MM.1S (cell line): Measurements from ENCODE around the gene HSDL1.

ENCODE experiments used
- EZH2 ChIP-seq: fragments of 300-600 bp; sonication (generic); optimal IDR thresholded peaks from 2 replicates; pipeline ENCODE3; 2017; ENCODE audit warnings: low read depth, mild to moderate bottlenecking, antibody characterized with exemption, low read length, mixed read lengths
- TF ChIP-seq, protein P1 (sequence below): fragments of 300-600 bp; sonication (generic); IDR thresholded peaks from 2 replicates; pipeline ENCODE4 v1.5.1; 2016; ENCODE audit warnings: antibody characterized with exemption, low read length, mixed read lengths

DNA sequence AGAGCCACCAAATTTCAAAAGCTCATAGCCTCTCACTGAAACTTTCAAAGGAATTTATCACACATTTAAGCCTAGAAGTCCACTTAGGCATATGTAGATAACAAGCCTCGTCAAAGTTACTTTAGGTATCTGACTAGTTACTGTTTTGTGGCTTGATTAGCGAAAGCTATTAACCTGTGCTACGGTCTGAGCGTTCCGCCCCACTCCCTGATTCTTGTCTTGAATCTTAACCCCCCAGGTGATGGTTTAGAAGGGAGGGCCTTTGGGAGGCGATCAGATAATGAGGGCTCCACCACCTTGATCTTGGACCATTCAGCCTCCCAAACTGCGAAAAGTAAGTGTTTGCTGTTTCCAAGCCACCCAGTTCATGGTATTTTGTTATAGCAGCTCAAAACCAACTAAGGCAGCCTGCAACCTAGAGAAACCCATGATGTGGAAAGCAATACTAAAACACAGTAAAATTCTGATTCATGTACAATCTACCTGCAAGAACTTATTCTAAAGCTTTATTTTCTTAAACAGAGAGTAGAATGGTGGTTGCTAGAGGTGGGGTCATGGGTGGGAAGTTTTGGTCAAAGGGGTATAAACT lies 7.1 kb downstream of the HSDL1 start:
- TF ChIP-seq, protein P1, sequence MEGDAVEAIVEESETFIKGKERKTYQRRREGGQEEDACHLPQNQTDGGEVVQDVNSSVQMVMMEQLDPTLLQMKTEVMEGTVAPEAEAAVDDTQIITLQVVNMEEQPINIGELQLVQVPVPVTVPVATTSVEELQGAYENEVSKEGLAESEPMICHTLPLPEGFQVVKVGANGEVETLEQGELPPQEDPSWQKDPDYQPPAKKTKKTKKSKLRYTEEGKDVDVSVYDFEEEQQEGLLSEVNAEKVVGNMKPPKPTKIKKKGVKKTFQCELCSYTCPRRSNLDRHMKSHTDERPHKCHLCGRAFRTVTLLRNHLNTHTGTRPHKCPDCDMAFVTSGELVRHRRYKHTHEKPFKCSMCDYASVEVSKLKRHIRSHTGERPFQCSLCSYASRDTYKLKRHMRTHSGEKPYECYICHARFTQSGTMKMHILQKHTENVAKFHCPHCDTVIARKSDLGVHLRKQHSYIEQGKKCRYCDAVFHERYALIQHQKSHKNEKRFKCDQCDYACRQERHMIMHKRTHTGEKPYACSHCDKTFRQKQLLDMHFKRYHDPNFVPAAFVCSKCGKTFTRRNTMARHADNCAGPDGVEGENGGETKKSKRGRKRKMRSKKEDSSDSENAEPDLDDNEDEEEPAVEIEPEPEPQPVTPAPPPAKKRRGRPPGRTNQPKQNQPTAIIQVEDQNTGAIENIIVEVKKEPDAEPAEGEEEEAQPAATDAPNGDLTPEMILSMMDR, result no peak
- TF ChIP-seq EZH2, result no peak
